HG03521 (cell line): ENCODE results near the gene ONECUT3.

Source experiments
- ATAC-seq: cut with Tn5 transposase; IDR thresholded peaks from one replicate; pipeline ENCODE4 v1.9.1; 2021; ENCODE audit warnings: mild to moderate bottlenecking, moderate library complexity; ENCODE audit not compliant: unreplicated experiment

Gene ONECUT3

GRCh38 chr19:1739960-1740629, 13.2 kb upstream of the ONECUT3 start:
- no peak for ATAC-seq

DNA sequence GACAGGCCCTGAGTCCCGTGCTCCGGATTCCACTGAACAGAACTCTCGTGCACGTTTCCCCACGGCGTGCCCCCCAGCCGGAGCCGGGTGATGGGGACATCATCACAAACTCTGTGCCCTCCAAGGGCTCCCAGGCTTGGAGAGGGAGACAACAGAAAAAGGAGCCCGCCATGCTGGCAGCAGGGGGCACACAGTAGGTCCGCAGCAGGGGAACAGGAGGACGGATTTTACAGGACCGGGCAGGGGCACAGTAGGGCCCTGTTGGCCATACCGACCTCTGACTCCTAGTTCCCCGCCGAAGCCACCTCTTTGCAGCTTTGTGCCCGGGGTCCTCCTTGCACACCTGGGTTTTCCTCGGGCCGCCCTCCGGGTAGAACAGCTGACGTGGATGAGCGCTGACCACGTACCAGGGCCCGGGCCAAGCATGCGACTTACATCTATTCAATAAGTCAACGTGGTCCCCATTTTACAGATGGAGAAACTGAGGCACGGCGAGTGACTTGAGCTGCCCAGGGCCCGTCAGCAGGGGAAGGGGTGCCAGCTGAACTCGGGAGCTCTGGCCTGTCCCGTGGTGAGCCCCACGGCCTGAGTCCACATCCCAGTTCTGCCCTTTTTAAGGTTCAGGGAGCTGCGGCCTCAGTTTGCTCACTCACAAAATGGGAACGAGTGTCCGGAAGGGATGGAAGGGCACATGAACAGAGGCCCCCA, 10.2 kb upstream of the ONECUT3 start:
- ATAC-seq = no peak

DNA sequence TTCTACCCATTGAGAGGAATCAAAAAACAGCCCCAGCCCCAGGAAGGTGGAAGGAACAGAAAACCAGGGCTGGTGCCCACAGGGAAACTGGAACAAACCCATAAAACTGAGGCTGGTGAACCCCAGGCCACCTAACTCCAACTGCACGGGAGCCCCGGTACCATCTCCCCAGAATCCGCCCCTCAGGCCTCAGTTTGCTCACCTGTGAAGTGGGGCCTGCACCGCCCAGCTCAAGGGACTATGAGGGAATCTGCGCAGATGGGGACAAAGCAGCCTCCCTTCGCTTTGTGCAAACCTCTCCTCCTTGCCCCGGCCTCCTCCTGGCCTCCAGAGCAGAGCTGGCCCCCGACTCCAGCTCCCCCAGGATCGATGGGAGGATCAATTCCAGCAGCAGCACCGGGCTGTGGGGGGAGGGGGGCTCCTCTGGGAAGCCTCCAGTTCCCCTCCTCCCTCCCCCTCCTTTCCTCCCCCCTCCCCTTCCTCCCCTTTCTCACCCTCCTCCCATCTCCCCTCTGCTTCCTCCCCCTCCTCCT, 9.1 kb upstream of the ONECUT3 start:
- ATAC-seq = no peak

- no peak for ATAC-seq
Measured at GRCh38 chr19:1744822-1745563, 8.3 kb upstream of the ONECUT3 start.

GRCh38 chr19:1745589-1746031, 7.7 kb upstream of the ONECUT3 start:
- ATAC-seq = no peak

- ATAC-seq = no peak
Measured at GRCh38 chr19:1746401-1747284, 6.7 kb upstream of the ONECUT3 start.

GRCh38 chr19:1747285-1748114, 5.8 kb upstream of the ONECUT3 start:
- no peak for ATAC-seq

- ATAC-seq = no peak
Measured at GRCh38 chr19:1748115-1748872, 5.0 kb upstream of the ONECUT3 start.

- ATAC-seq = no peak
Measured at GRCh38 chr19:1748873-1749341, 4.4 kb upstream of the ONECUT3 start.

DNA sequence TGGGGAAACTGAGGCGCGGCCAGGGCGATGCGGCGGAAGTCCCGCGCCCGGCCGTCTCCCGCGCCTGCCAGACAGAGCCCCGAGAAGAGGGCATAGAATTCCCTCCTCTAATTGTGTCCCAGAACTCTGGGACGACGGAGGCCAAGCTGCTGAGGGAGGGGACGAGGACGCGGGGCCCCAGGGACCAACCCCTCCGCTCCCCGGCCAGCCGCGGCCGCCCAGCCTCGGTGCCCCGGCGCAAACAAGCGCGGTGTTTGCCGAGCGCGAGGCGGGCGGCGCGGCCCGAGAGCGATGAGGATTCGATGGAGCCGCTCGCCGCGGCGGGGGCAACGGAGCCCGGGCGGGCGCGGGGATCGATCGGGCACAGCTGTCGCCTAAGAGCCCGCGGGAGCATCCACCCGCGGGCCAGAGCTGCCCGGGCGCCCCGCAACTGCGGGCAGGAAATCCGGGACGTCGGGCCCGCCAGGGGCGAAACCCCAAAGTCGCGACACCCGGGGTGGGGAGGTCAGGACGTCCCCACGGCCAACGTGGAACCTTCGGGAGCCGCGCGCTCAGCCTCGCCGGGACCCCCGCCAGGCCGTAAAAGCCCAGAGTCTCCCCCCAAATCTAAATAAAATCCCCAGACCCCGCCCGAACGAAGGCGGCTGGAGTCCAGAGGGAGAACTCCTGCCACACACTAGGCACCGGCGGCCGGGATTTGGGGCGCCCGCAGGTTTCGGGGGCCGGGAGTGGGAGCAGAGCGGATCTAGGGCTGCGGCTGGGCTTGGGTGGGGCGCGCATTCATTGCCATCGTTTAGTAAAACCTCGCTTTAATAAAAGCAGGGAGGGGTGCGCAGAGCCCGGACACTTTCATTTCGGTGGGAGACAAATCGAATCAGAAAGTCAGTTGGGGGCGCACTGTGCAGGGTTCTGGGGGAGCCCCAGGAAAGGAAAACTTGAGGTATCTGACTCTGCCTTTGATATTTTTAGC, 3.6 kb upstream of the ONECUT3 start:
- no peak for ATAC-seq

GRCh38 chr19:1750343-1751021, 2.8 kb upstream of the ONECUT3 start:
- ATAC-seq = no peak

DNA sequence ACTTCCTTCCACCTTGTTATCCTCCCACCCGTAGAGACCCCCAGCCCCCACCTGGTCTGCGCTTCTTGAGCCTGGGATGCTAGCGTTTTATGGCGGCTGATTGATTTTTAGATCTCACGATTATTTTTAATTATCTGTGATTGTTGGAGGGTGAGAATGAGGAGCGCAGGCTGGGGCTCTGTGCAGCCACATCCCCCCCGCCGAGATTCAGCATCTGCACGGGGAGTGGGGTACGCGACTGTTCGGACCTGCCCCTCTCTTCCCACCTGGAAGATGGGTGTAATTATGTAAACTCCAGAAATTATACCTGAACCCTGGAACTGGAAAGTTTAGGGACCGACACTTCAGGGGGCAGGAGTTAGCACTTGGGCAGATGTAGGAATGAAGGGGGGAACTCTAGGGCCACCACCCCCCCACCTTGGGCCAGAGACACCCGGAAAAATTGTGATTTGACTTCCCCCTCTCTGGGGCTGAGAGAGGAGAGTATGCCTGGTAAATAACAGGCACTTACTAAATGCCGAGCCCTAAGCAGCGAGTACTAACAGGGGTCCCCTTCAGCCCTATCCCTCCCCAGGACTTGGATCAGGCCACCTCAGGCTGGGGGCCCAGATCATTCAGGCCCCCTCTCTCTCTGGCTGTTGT, 1.8 kb upstream of the ONECUT3 start:
- ATAC-seq = no peak

GRCh38 chr19:1752009-1752756, 1.1 kb upstream of the ONECUT3 start:
- ATAC-seq = no peak

DNA sequence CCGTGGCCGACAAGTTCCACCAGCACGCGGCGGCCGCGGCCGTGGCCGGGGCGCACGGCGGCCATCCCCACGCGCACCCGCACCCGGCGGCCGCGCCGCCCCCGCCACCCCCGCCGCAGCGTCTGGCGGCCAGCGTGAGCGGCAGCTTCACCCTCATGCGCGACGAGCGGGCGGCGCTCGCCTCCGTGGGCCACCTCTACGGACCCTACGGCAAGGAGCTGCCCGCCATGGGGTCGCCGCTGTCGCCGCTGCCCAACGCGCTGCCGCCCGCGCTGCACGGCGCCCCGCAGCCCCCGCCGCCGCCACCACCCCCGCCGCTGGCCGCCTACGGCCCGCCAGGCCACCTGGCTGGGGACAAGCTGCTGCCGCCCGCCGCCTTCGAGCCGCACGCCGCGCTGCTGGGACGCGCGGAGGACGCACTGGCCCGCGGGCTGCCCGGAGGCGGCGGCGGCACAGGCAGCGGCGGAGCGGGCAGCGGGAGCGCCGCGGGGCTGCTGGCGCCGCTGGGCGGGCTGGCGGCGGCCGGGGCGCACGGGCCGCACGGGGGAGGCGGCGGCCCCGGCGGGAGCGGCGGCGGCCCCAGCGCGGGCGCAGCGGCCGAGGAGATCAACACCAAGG, 821 bp downstream of the ONECUT3 start:
- ATAC-seq = no peak

GRCh38 chr19:1754636-1755466, 1.5 kb downstream of the ONECUT3 start:
- no peak for ATAC-seq
